ENCODE measurements around the gene NLN. TPM values are rescaled to one million over a fixed set of nuclear protein-coding genes. Genes with fewer than 3 reads are reported as not detected.
"Not testable (repeated sequence)": the region's sequence is repeated elsewhere in the genome, so short reads cannot be mapped to it uniquely, and the experiment has no call there.

NLN gene
- total and polyA plus RNA-seq, 2 of the 4 experiments (the other 2 are of a cell fraction), result 19.1 to 37.1 TPM

DNA sequence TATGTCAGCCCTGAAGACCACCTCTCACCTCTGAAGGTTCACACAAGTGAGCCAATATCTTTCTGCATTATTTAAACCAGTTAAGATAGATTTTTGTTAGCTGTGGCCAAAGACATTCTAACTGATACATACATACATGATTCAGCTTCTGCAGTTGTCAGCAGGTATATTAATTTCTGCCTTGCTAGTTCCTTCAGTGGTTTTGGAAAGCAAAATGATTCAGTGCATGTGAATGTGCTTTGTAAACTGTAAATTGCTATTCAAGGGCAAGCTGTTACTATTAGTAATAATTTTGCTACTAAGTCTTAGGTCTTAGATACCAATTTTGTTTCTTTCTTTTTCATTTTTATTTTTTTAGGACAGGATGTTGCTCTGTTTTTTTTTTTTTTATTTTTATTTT is 115.1 kb downstream of the NLN start:
- intact Hi-C loops (cut with micrococcal nuclease) (no loop called here), in situ Hi-C loops (cut with MboI; ENCODE audit: low sequenced_read_pairs) (no loop called here), dilution Hi-C loops (cut with HindIII; ENCODE audit: low sequenced_read_pairs, unreplicated experiment) (no loop called here)
- no peak overlapping the region for H3K56ac ChIP-seq (ENCODE audit: extremely low read depth, insufficient read depth, low read length)
- H3K14ac ChIP-seq (replicated peaks; ENCODE audit: low read depth, low read length), result peak overlapping the region; percentile 93
- peak overlapping the region; percentile 85 for H3K4ac ChIP-seq (ENCODE audit: low read depth, low read length)
- H2BK20ac ChIP-seq (ENCODE audit: low read depth, low read length), result peak overlapping the region; percentile 94
- ChIA-PET CTCF (interaction anchor here (0.6 kb wide), 1 partner anchor 183 kb away, joined by 6 read pairs; no protein-coding TSS in a partner anchor), POLR2A (ENCODE audit: unreplicated experiment) (no interaction called here)
- H2BK5ac ChIP-seq (ENCODE audit: low read depth, low read length, poor library complexity, severe bottlenecking), result peak overlapping the region; percentile 69
- H3K4me1 ChIP-seq (ENCODE audit: control insufficient read depth, insufficient read depth, low read length), result peaks cover 10% of the 10 kb centered on the region
- H3K9ac ChIP-seq (ENCODE audit: low read depth, low read length), result no peak overlapping the region
- no peak overlapping the region for H3K23ac ChIP-seq (ENCODE audit: low read depth, low read length)
- no peaks in the 10 kb centered on the region for H3K36me3 ChIP-seq (ENCODE audit: control insufficient read depth, insufficient read depth, low read length)
- H3K4me2 ChIP-seq (ENCODE audit: low read depth, low read length), result peak overlapping the region; percentile 67
- no peak overlapping the region for H4K5ac ChIP-seq (ENCODE audit: low read depth, low read length)
- no peaks in the 10 kb centered on the region for H3K27me3 ChIP-seq (ENCODE audit: control insufficient read depth, insufficient read depth, low read length)
- peak overlapping the region; percentile 50; the same call in 1 of the 3 replicates for H2BK15ac ChIP-seq (ENCODE audit: low read depth, low read length)
- BruUV-seq (replicated peaks), result no TSS peak
- no peaks in the 10 kb centered on the region for H4K20me1 ChIP-seq (ENCODE audit: insufficient read depth, low read length)
- peak overlapping the region; percentile 51; the same call in 1 of the 2 replicates for H3K27ac ChIP-seq (ENCODE audit: insufficient read depth, low read length)
- no peaks in the 10 kb centered on the region for H3K9me3 ChIP-seq (ENCODE audit: control insufficient read depth, insufficient read depth, low read length)
- DNase-seq (peak; percentile 93), ATAC-seq (ENCODE audit: low read depth) (peak; percentile 84)
- TF ChIP-seq RCOR1 (IDR thresholded peaks at IDR 0.05; ENCODE audit: insufficient replicate concordance, low read length) (no peak), CEBPB (IDR thresholded peaks at IDR 0.05; ENCODE audit: low read depth, low read length) (no peak), MAFK (IDR thresholded peaks at IDR 0.05; ENCODE audit: low read depth, low read length) (peak; percentile 68), FOS (IDR thresholded peaks at IDR 0.05; ENCODE audit: low read depth, low read length) (peak; percentile 61)
- H3K9me1 ChIP-seq (ENCODE audit: insufficient read depth, low read length), result peaks cover 3% of the 10 kb centered on the region; the same call in 1 of the 2 replicates
- H3K4me3 ChIP-seq (ENCODE audit: insufficient read depth, low read depth, low read length), result no peak overlapping the region
- peak overlapping the region; percentile 89; the same call in 1 of the 2 replicates for H2AK5ac ChIP-seq (ENCODE audit: low read depth, low read length)
- peak overlapping the region; percentile 83 for H2BK120ac ChIP-seq (ENCODE audit: low read depth, low read length)
- no peak overlapping the region for H2AK9ac ChIP-seq (replicated peaks; ENCODE audit: low read depth, low read length, poor library complexity)
- peak overlapping the region; percentile 84; the same call in 1 of the 2 replicates for H3K18ac ChIP-seq (ENCODE audit: low read depth, low read length)
- H2AFZ ChIP-seq (replicated peaks; ENCODE audit: low read length, poor library complexity), result no peak overlapping the region
- no peaks in the 10 kb centered on the region; a peak in 1 of 4 replicates for H3K79me1 ChIP-seq (ENCODE audit: low read depth in 1 of 2, low read length in 2 of 2)
- peak overlapping the region in 1 of 2 experiments; percentile 82; a peak in 2 of 4 replicates for H4K8ac ChIP-seq (ENCODE audit: low read depth in 2 of 2, low read length in 2 of 2)
- H4K91ac ChIP-seq (ENCODE audit: insufficient read depth, low read depth, low read length), result no peak overlapping the region

DNA sequence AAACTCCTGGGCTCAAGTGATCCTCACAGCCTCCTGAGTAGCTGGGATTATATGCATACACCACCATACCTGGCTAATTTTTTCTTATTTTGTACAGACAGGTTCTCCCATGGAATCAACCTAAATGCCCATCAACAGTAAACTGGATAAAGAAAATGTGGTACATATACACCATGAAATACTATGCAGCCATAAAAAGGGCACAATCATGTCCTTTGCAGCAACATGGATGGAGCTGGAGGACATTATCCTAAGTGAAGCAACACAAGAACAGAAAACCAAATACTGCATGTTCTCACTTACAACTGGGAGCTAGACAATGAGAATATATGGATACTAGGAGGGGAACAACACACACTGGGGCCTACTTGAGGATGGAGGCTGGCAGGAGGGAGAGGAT is 117.2 kb downstream of the NLN start:
- CTCF ChIA-PET; H3K79me1 ChIP-seq (ENCODE audit: low read depth in 1 of 2, low read length in 2 of 2); DNase-seq; BruUV-seq (replicated peaks); H3K27ac ChIP-seq (ENCODE audit: insufficient read depth, low read length); H3K18ac ChIP-seq (ENCODE audit: low read depth, low read length); H2AK9ac ChIP-seq (replicated peaks; ENCODE audit: low read depth, low read length, poor library complexity); H2BK5ac ChIP-seq (ENCODE audit: low read depth, low read length, poor library complexity, severe bottlenecking); in situ Hi-C loops (cut with MboI; ENCODE audit: low sequenced_read_pairs); H2AFZ ChIP-seq (replicated peaks; ENCODE audit: low read length, poor library complexity); H3K14ac ChIP-seq (replicated peaks; ENCODE audit: low read depth, low read length); H2AK5ac ChIP-seq (ENCODE audit: low read depth, low read length); H3K4me1 ChIP-seq (ENCODE audit: control insufficient read depth, insufficient read depth, low read length); ATAC-seq (ENCODE audit: low read depth); H3K36me3 ChIP-seq (ENCODE audit: control insufficient read depth, insufficient read depth, low read length); intact Hi-C loops (cut with micrococcal nuclease); H3K9ac ChIP-seq (ENCODE audit: low read depth, low read length); H3K23ac ChIP-seq (ENCODE audit: low read depth, low read length); H3K9me1 ChIP-seq (ENCODE audit: insufficient read depth, low read length); H3K4me2 ChIP-seq (ENCODE audit: low read depth, low read length); H3K4ac ChIP-seq (ENCODE audit: low read depth, low read length); H3K4me3 ChIP-seq (ENCODE audit: insufficient read depth, low read depth, low read length); H4K20me1 ChIP-seq (ENCODE audit: insufficient read depth, low read length); POLR2A ChIA-PET (ENCODE audit: unreplicated experiment); H4K8ac ChIP-seq (ENCODE audit: low read depth in 2 of 2, low read length in 2 of 2); H3K56ac ChIP-seq (ENCODE audit: extremely low read depth, insufficient read depth, low read length); H2BK120ac ChIP-seq (ENCODE audit: low read depth, low read length); H2BK20ac ChIP-seq (ENCODE audit: low read depth, low read length); H4K5ac ChIP-seq (ENCODE audit: low read depth, low read length); H3K9me3 ChIP-seq (ENCODE audit: control insufficient read depth, insufficient read depth, low read length); H4K91ac ChIP-seq (ENCODE audit: insufficient read depth, low read depth, low read length); H3K27me3 ChIP-seq (ENCODE audit: control insufficient read depth, insufficient read depth, low read length); dilution Hi-C loops (cut with HindIII; ENCODE audit: low sequenced_read_pairs, unreplicated experiment); H2BK15ac ChIP-seq (ENCODE audit: low read depth, low read length): not testable (repeated sequence)
